Measurements from ENCODE around the gene TRIM75.
A peak's percentile ranks its signal among the peaks of the same experiment; 100 is the strongest.
"Not testable (repeated sequence)": the region's sequence is repeated elsewhere in the genome, so short reads cannot be mapped to it uniquely, and the experiment has no call there.

The TRIM75 gene

DNA sequence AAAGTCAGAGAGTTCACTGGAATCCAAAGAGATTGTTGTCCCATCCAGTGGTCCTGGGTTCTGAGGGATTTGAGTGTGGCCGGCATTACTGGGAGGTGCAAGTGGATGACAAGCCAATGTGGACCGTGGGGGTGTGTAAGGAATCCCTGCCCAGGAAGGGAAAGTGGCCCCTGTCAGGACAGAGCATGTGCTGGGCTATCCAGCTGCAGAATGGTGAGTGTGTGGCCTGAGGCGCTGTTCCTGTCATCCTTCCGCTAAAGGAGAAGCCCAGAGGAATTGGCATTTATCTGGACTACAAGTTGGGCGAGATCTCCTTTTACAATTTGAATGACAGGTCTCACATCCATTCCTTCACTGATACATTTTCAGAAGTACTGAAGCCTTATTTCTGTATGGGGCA lies 42.3 kb upstream of the TRIM75 start:
- no peak overlapping the region for H3K27ac ChIP-seq
- TF ChIP-seq, protein P1, sequence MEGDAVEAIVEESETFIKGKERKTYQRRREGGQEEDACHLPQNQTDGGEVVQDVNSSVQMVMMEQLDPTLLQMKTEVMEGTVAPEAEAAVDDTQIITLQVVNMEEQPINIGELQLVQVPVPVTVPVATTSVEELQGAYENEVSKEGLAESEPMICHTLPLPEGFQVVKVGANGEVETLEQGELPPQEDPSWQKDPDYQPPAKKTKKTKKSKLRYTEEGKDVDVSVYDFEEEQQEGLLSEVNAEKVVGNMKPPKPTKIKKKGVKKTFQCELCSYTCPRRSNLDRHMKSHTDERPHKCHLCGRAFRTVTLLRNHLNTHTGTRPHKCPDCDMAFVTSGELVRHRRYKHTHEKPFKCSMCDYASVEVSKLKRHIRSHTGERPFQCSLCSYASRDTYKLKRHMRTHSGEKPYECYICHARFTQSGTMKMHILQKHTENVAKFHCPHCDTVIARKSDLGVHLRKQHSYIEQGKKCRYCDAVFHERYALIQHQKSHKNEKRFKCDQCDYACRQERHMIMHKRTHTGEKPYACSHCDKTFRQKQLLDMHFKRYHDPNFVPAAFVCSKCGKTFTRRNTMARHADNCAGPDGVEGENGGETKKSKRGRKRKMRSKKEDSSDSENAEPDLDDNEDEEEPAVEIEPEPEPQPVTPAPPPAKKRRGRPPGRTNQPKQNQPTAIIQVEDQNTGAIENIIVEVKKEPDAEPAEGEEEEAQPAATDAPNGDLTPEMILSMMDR (IDR thresholded peaks at IDR 0.05): no peak
- TF ChIP-seq ZFX (IDR thresholded peaks at IDR 0.05; ENCODE audit: borderline replicate concordance): no peak

DNA sequence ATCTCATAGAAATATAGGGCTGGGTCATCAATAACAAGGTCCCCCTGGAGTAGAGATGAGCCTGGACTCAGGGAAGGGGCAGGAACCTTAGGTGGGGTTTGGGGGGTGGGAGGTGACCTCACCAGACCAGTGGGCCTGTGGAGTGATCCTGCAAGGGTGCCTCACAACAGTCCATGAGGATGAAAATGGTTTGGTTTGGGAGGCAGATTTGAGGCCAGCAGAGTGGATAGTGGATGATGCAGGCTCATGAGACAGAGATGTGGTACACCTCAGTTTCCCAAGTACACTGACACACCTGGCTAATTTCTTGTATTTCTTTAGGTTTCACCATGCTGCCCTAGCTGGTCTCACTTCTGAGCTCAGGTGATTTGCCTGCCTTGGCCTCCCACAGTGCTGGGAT lies 40.0 kb upstream of the TRIM75 start:
- no peak for TF ChIP-seq ZFX (IDR thresholded peaks at IDR 0.05; ENCODE audit: borderline replicate concordance)
- TF ChIP-seq, protein P1 (IDR thresholded peaks at IDR 0.05): no peak

GRCh38 chr4:165016971-165017370 lies 36.7 kb upstream of the TRIM75 start:
- no peak overlapping the region for H3K27ac ChIP-seq
- TF ChIP-seq, protein P1 (IDR thresholded peaks at IDR 0.05): peak; percentile 34
- TF ChIP-seq ZFX (IDR thresholded peaks at IDR 0.05; ENCODE audit: borderline replicate concordance): no peak

More for the DNA sequence above, 40.0 kb upstream of the TRIM75 start:
- H3K27ac ChIP-seq: no peak overlapping the region

- H3K27ac ChIP-seq: not testable (repeated sequence)
Measured at GRCh38 chr4:165019995-165020394, 33.7 kb upstream of the TRIM75 start.

GRCh38 chr4:165025782-165026181 lies 27.9 kb upstream of the TRIM75 start:
- H3K27ac ChIP-seq: not testable (repeated sequence)

DNA sequence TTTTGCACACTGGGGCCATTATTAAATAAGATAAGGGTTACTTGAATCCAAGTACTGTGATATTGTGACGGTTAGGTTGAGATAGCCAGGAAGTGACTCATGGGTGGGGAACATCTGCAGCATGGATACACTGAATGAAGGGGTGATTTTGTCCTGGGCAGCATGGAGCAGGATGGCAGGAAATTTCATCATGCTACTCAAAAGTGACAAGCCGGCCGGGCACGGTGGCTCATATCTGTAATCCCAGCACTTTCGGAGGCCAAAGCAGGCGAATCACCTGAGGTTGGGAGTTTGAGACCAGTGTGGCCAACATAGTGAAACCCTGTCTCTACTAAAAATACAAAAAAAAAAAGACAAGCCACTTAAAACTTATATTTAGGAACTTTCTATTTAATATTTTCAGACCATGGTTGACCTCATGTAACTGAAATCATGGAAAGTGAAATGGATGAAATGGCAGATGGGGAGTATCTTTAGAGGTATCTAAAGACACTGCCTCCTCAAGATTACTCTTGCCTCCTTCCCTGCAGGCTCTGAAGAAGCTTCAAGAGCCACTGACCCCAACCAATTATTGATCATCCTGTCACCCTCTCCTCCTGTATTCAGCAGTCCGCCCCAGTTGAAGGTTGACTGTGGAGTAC lies 25.8 kb upstream of the TRIM75 start:
- TF ChIP-seq, protein P1 (IDR thresholded peaks at IDR 0.05): no peak
- no peak for TF ChIP-seq ZFX (IDR thresholded peaks at IDR 0.05; ENCODE audit: borderline replicate concordance)
- H3K27ac ChIP-seq: no peak overlapping the region

DNA sequence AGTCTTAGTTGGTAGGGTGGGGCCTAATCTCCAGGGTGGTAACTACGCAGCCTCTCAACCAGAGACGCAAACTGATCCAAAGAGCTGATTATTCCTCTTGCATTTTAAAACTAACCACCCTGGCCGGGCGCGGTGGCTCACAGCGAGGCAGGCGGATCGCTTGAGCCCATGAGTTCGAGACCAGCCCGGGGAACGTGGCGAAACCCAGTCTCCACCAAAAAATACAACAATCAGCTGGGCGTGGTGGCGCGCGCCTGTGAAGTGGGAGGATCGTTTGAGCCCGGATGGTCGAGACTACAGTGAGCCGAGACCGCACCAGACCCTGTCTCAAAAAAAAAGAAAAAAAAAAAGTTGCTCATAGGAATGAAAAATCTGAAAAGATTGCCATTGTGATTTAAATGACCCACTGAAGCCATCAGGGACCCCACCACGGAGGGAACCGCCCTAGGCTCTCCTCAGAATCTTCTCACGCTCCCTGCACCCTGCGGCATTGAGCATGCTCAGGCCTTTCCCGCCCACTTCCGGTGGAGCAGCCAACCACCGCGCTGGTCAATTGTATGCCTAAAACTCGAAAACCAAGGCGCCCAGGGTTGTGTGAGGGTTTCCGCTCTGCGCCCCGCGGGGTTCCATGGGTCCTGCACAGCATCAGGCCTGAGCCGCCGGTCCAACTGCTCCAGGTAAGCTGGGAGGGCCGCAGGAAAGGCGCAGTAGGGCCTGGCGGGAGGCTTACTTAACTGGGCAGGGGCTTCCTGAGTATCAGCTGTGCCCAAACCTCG lies 22.0 kb upstream of the TRIM75 start, which contains the start of gene TRIM60:
Gene TRIM60, plus strand, starts transcription at position 564 of the 776 bp plus-strand sequence. CDS start 8,074 bp downstream, outside the sequence.
- no peak within 1 kb of the TSS for H3K27ac ChIP-seq
- no peak for TF ChIP-seq ZFX (IDR thresholded peaks at IDR 0.05; ENCODE audit: borderline replicate concordance)
- TF ChIP-seq, protein P1 (IDR thresholded peaks at IDR 0.05): no peak

DNA sequence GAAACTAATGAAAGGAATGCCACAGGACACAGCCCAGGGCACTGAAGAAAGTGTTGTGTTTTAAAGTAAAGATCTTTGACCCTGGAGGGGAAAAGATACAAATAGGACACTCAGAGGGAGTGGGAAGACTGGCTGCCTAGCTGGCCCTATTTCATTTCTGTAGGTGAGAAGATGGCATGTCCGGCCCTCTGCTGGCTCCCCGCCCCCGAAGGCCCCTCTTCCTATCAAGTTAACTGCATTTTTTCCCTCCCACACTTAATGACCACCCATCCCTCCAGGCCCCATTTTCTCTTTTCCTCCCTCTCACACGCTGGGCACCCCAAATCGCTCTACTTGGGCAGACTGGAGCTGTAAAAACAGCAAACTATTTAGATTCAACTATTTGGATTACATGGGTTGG lies 5.5 kb upstream of the TRIM75 start:
- TF ChIP-seq, protein P1 (IDR thresholded peaks at IDR 0.05): no peak
- TF ChIP-seq ZFX (IDR thresholded peaks at IDR 0.05; ENCODE audit: borderline replicate concordance): no peak
- no peak overlapping the region for H3K27ac ChIP-seq
